HG02763 (cell line): Measurements from ENCODE around the gene CPN2.

Experiments
- ATAC-seq: cut with Tn5 transposase; IDR thresholded peaks from one replicate; pipeline ENCODE4 v1.9.1; 2021; ENCODE audit warnings: mild to moderate bottlenecking, moderate library complexity; ENCODE audit not compliant: unreplicated experiment

CPN2 gene, protein sequence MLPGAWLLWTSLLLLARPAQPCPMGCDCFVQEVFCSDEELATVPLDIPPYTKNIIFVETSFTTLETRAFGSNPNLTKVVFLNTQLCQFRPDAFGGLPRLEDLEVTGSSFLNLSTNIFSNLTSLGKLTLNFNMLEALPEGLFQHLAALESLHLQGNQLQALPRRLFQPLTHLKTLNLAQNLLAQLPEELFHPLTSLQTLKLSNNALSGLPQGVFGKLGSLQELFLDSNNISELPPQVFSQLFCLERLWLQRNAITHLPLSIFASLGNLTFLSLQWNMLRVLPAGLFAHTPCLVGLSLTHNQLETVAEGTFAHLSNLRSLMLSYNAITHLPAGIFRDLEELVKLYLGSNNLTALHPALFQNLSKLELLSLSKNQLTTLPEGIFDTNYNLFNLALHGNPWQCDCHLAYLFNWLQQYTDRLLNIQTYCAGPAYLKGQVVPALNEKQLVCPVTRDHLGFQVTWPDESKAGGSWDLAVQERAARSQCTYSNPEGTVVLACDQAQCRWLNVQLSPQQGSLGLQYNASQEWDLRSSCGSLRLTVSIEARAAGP

DNA sequence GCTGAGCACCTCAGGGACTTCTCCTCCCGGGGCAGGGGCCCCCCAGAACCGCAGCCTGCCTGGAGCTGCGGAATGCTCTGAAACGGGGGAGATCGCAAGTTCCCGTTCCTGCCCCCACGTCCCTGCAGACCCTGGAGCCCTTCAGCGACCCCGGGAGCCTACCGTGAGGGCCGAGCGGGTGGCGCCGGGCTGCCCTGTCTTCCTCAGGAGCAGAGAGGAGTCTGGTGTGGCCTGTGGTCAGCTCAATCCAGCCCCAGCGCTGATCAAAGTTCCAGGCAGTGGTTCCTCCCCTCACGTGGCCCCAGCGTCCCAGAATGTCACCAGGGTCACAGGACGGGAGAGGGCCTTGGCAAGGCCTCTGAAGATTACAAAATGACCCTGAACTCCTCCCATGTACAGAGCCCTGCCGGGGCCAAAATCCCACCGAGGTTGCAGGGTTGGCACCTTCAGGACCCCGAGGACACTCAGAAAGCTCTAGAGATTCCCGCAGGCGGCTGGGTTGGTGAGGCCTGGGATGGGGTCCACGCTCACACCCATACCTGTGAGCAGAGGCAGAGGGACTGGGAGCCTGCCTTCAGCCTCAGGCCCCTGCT lies at the start of gene CPN2:
TSS of gene CPN2 (minus strand) at position 249 of the 593 bp plus-strand sequence. CDS start 8,626 bp downstream, outside the sequence.
- ATAC-seq: no peak

DNA sequence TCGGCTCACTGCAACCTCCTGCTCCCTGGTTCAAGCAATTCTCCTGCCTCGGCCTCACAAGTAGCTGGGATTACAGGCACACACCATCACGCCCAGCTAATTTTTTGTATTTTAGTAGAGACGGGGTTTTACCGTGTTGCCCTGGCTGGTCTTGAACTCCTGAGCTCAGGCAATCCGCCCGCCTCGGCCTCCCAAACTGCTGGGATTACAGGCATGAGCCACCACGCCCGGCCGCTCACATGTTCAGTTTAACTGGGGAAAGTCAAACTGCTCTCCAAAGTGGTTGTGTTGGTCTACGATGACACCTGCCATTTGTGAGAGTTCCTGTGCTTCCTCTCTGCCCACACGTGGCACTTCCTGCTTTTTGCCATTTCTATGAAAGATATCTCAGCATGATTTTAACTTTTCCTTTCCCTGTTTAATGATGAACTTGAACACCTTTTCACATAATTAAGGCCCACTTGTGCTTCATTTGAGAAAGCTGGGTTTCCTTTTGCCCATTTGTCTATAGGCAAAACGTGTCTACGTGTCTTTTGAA lies 48.8 kb upstream of the CPN2 start:
- no peak for ATAC-seq

DNA sequence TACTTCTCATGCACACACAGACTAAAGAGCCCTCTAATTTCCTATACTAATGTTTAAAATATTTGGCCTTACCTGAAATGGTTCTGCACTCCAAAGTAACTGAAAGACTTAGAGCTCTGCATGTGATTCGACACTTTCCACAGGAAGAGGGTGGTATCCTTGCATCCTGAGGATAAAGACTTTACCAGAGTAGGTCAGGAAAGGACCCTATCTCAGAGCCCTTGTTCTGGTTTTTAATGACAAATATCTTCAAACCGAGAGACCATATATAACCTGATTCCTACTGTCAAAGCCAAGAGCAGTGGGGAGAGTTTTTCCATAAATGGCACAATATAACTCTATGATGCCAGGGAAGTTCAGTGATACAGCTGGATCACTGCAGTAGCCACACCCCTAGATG lies 48.0 kb upstream of the CPN2 start, which contains the start of gene GP5:
TSS of gene GP5 (minus strand) at position 101 of the 400 bp plus-strand sequence. CDS start 984 bp downstream, outside the sequence.
- no peak for ATAC-seq

DNA sequence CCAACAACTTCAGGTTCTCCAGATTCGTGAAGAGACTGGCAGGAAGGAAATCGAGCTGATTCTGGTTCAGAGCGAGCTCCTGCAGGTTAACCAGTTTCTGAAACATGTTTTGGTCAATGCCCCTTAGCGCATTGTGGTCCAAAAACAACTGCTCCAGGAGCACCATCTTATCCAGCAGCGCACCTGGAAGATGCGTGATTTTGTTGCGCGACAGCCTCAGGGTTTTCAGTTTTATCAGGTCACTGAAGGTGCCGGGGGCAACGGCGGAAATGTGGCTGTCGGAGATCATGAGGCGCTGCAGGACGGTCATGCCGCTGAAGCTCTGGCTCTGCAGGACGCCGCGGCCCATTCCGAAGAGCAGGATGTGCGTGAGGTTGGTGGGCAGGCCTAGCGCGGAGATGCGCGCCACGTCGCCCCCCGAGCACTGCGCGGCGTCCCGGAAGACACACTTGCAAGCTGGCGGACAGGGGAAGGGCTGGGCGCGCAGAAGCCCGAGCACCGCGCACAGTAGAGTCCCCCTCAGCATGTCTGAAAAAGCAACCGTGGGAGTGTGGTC lies 46.7 kb upstream of the CPN2 start:
- ATAC-seq: no peak

DNA sequence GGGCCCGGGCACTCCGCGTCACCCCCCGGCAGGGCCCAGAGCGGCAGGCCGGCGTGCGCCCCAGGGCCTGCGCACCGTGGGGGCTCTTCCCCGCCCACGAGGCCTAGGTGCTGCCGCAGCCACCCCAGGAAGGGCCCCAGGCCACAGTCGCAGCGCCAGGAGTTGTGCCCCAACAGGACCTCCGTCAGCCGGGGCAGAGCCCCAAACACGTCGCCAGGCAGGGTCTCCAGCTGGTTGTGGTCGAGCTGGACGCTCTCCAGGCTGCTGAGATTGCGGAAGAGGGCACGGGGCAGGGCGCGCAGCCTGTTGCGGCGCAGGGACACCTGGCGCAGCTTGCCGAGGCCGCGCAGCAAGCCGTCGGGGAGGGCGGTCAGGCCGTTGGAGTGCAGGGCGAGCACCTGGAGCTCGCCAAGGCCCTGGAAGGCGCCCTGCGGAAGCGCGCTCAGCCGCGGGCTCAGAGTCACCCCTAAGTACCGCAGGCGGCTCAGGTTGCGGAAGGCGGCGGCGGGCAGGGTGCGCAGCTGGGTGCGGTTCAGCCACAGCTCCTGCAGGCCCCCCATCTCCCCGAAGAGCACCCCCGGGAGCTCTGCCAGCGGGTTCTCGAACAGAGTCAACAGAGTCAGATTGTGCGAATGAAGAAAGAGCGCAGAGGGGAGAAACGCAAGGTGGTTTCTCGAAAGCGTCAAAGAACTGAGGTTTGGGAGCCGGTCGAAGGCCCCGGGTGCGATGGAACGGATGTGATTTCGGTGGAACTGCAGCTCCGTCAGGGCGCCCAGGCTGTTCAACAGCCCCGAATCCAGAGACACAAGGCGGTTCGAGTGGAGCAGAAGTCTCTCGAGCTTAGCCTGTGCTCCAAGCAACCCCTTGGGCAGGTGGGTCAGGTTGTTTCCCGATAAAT lies 46.0 kb upstream of the CPN2 start:
- ATAC-seq: no peak

DNA sequence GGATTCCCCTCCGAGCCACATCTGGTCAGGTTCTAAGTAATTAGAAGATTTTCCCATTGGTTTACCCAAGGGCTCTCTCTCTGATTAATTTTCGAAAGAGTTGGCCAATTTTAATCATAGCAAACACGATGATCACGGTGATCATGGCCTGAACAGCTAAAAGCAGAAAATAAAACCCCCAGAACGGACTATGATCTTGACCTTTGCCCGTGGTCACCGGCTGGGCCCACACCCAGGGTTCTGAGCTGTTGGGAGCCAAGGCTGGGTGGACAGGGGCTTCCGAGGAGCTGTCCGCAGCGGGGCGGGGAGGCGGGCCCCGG lies 45.4 kb upstream of the CPN2 start:
- no peak for ATAC-seq

DNA sequence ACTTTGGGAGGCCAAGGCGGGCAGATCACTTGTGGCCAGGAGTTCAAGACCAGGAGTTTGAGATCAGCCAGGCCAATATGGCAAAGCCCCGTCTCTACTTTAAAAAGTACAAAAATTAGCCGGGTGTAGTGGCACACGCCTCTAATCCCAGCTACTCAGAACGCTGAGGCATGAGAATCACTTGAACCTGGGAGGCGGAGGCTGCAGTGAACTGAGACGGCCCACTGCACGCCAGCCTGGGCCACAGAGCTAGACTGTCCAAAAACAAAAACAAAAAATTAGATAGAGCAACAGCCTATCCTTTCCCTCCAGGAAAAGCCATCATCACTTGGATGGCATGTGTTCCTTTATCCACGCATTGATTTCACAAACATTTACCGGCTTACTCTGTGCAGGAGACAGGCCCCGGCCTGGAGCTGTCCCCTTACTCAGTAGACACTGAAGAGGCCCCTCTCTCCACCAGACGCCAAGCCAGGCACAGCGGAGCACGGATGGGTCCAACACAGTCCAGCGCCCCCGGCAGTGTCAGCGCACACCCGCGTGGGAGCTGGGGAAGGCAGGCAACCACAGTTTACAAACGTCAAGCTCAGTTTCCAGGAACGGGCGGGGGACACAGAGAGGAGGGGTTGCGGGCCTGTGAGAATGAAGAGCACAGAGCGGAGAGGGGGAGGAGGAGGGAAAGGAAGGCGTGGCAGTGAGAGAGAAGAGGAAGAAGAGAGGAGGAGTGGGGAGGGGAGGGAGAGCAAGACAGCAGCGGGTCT lies 44.8 kb upstream of the CPN2 start:
- ATAC-seq: no peak

DNA sequence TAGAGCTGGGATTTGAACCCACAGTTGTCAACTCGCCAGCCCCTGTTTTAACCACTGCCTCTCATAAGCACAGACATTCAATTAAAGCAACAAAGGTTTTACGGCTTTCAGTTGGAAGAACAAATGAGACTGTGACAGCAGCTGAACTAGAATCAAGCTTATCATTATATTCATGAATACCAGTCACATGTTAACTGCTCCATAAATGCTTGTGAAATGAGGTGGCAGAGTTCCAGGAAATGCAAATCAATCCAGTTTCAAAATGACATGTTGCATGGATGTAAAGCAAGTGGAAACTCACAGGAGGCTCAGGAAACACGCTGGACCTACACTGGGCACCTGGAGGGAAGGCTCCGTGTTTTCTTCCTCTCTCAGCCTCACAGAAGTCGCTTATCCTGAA lies 44.1 kb upstream of the CPN2 start:
- no peak for ATAC-seq

DNA sequence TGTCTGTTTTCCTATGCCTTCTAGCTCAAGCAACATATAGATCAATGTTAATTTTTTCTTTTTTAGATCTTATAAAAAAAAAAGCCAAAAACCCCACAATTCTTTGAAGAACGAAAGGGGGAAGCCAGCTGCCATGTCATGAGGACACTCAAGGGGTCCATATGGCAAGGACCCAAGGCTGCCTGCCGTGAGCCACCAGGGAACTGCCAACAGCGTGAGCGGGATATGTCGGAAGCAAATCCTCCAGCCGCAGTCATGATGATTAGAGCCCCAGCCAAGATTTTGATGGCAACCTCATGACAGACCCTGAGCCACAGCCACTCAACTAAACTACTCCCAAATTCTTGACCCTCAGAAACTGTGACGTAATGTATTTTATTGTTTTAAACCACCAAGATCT lies 41.4 kb upstream of the CPN2 start:
- ATAC-seq: no peak

DNA sequence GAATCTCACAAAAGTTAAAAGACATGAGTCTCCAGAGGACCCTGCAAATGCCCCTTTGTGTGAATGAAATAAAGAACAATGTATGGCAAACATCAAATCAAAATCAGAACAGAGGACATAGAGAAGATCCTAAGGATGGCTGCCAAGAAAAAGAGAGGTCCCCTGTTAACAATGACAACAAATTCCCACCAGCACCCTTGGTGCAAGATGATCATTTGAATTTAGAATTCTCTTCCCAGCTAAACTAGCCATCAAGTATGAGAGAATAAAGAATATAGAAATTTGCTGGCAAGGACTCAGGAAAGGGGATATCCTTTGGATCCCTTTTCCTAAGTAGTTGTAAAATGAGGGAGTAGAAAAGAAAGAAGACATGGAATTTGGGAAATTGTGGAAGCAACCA lies 39.7 kb upstream of the CPN2 start:
- ATAC-seq: no peak

DNA sequence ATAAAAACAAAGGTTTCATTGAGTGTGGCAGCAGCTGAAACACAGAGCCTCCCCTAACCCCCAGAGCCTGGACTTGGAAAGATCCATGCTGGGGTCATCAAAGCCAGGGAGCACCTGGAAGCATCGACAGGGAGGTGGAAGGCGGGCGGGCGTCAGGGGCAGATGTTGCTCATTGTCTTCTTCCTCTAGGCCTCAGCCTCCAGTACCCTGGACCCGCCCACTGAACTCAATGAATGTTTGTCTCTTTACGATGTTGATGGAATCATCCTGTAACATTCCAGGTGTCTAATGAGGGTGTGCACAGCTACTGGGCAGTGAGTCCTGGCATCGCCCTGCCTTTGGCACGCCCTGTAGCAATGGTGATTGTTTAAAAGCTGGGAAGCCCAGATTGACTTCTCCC lies 38.1 kb upstream of the CPN2 start:
- ATAC-seq: no peak

DNA sequence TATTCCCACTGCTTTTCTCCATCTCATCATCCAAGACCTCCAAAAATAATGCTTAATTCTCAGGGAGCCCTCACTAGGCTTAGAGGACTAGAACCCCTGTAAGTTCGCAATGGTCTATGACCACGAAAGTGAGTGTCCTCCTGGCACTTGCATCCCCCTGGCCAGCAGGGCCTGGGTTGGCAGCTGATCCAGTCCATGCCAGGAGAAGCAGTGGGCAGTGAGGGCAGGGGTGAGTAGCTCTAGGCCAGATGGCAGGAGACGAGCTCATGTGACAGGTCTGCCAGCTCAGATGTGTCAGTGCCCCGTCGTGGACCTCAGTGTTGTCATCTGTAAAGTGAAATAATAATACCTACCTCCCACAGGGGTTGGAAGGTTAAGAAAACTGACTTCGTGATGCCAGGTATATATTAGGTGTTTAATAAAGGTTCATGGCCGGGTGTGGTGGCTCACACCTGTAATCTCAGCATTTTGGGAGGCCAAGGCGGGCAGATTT lies 36.8 kb upstream of the CPN2 start:
- ATAC-seq: no peak

DNA sequence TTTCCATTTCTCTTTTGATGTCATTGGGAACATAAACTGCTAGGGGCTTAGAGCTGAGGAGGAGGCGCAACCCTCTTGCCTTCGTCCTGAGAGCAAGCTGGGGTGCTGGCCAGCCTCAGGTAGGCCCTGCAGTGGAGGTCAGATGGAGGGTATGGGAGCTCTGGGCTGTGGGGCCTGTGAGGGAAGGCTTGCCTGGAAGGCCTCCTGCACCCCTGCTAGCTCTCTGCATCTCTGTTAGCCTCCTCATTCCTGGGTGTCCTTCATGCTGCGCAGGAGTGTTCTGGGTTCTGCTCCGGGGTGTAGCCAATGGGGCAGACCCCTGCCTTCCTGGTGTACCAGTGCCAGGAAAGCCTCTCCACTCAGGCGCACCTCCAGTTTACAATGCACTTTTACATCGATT lies 36.1 kb upstream of the CPN2 start:
- ATAC-seq: no peak

DNA sequence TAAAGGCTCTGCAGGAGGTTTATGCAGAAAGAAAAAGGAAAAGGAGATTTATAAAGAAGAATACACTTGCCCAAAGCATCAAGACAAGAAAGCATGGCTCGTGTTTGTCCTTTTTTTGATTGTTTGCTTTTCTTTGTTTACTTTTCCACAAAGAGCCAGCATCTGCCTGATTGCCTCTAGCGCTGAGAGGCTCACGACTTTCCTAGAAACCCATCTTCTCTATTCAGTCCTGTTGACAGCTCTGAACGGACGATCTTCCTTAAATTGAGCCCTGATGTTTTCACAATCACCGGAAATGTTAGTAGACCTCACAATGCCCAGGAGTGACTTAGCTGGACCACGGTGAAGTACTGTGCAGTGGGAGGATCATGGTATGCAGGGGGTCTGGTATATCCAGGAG lies 35.5 kb upstream of the CPN2 start:
- ATAC-seq: no peak

DNA sequence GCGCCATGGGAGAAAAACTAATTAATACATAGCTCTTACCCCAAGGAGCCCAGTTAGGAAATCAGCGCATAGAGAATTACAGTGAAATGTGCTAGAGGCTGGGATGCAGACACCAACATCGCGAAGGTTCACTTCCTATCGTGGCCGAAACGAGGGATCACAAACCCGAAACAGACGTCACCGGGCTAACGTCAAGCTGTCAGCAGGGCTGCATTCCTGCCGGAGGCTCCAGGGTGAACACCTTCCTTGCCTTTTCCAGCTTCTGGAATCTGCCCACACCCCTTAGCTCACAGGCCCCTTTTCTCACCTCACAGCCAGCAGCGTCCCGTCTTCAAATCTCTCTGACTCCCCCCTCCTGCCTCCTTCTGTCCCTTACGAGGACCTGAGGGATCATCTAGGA lies 34.9 kb upstream of the CPN2 start:
- ATAC-seq: no peak

DNA sequence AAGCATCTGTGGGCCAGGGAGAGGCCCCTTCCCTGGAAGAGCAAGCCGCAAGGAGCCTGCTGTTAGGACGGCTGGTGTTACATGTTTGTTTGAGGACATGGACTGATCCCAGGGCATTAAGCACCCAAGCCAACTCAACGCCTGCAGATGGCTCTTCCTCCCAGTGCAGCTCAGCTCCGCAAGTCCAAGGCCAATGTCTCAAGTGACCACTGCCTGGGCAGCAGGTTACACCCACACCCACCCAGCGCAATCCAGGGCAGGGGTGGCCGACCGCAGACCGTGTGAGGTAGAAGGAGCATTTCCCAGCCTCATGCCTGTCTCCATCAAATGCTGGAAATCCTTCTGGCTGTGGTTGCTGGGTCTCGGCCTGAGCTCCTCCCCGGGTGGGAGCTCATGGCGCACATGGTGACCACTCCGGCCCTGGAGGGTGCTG lies 33.5 kb upstream of the CPN2 start:
- ATAC-seq: no peak

DNA sequence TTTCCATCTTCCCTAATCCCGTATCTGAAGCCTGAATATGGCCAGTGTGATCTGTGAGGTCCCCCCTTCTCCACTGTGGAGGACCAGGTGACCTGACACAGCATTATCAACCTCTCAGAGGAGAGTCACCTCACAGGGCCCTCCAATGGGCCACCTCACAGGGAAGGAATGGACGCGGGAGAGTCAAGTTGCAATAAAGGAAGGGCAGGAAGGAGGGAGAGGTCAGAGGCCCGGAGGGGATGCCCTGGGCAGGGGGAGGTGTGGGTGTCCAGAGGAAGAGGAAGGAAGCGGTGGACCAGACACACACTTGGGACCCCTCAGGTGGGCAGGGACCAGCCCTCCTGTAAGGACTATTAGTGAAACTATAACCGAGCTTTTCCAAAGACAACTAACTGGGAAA lies 33.0 kb upstream of the CPN2 start:
- ATAC-seq: no peak

DNA sequence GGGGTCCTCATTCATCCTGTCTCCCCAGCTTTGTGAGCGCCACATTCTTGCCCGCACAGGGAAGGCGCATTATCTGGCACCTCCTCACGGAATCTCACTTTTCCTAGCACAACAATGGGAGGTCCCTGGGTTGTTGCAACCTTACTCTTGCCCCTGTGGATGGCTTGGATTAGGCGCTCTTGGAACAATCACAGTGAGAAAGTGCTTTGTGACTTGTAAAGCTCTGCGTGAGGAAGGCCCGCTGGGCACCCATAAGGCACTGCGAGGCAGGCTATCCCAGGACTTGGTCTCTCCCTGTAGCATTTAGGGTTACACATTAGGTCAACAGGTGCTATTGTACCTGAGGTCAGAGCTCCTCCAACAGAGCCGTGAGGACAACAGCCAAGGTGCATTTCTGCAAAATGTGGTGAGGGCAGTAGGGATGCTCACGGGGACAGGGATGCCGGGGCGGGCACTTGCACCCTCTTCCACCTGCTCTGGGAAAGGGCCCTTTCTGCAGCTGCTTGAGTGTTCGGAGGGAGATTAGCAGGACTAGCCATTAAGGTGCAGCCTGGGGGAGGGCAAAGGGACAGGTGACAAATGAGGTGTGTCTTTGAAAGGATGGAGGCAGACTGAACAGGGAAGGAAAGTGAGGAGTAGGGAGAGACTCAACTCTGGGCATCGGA lies 32.3 kb upstream of the CPN2 start:
- no peak for ATAC-seq

DNA sequence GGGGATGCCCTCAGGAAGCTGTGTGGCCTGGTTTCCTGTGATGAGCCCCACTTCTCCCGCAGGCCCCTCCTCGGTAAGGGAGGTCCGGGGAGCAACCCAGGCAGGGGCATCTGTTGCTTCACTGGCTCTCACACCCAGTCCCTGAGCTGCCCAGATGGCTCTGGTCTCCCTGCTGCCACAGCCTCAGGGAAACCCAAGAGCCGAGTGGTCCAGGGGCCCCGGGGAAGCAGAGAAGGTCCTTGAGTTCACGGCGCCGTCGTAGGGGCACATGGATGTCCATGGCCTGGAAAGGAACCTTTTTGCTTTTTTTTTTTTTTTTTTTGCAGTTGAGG lies 31.7 kb upstream of the CPN2 start:
- no peak for ATAC-seq
